HEK293 (cell line): ENCODE measurements around the gene SELENBP1.

Experiments
- BCL11A ChIP-seq: fragments of 450-650 bp; formaldehyde crosslinking; IDR thresholded peaks from 2 replicates; pipeline ENCODE4 v1.5.1; 2016; ENCODE audit warnings: low read depth, missing biosample characterization, missing genetic modification characterization
- ELK4 ChIP-seq: IDR thresholded peaks from 2 replicates; pipeline ENCODE4 v1.6.1; 2011; ENCODE audit warnings: mild to moderate bottlenecking, low read depth, low read length, borderline replicate concordance
- GLI2 ChIP-seq: fragments of 450-650 bp; formaldehyde crosslinking; IDR thresholded peaks from 2 replicates; pipeline ENCODE4; 2017; ENCODE audit warnings: missing biosample characterization, missing genetic modification characterization, low read depth, borderline replicate concordance
- HOXA7 ChIP-seq: sonication (generic); formaldehyde crosslinking; IDR thresholded peaks from 2 replicates; pipeline ENCODE4 v1.8.1; 2022; ENCODE audit warnings: missing genetic modification reagents, borderline replicate concordance
- KLF10 ChIP-seq: fragments of 450-650 bp; IDR thresholded peaks from 2 replicates; pipeline ENCODE4 v1.5.1; 2018; ENCODE audit warnings: missing biosample characterization, mild to moderate bottlenecking, missing genetic modification characterization
- MZF1 ChIP-seq: fragments of 450-650 bp; formaldehyde crosslinking; IDR thresholded peaks from 2 replicates; pipeline ENCODE4 v1.5.1; 2017; ENCODE audit warnings: missing biosample characterization, missing genetic modification characterization, borderline replicate concordance
- PRDM1 ChIP-seq: fragments of 450-650 bp; formaldehyde crosslinking; IDR thresholded peaks from 2 replicates; pipeline ENCODE4; 2016; ENCODE audit warnings: missing biosample characterization, missing genetic modification characterization
- REPIN1 ChIP-seq: fragments of 450-650 bp; formaldehyde crosslinking; IDR thresholded peaks from 2 replicates; pipeline ENCODE4 v1.5.1; 2017; ENCODE audit warnings: missing biosample characterization, missing genetic modification characterization, low read depth
- REST ChIP-seq: fragments of 450-650 bp; formaldehyde crosslinking; IDR thresholded peaks from 2 replicates; pipeline ENCODE4 v1.5.1; 2016; ENCODE audit warnings: missing biosample characterization, missing genetic modification characterization
- SALL2 ChIP-seq: fragments of 450-650 bp; formaldehyde crosslinking; IDR thresholded peaks from 2 replicates; pipeline ENCODE4 v1.5.0; 2017; ENCODE audit warnings: missing biosample characterization, mild to moderate bottlenecking, missing genetic modification characterization, borderline replicate concordance
- SCRT2 ChIP-seq: fragments of 450-650 bp; formaldehyde crosslinking; IDR thresholded peaks from 2 replicates; pipeline ENCODE4 v1.5.1; 2016; ENCODE audit warnings: missing biosample characterization, missing genetic modification characterization
- SP3 ChIP-seq: fragments of 450-650 bp; formaldehyde crosslinking; IDR thresholded peaks from 2 replicates; pipeline ENCODE4 v1.5.1; 2016; ENCODE audit warnings: missing biosample characterization, missing genetic modification characterization
- ZBTB10 ChIP-seq: fragments of 450-650 bp; formaldehyde crosslinking; IDR thresholded peaks from 2 replicates; pipeline ENCODE4 v1.5.1; 2016; ENCODE audit warnings: missing biosample characterization, missing genetic modification characterization
- ZBTB48 ChIP-seq: fragments of 450-650 bp; formaldehyde crosslinking; IDR thresholded peaks from 2 replicates; pipeline ENCODE4 v1.5.1; 2016; ENCODE audit warnings: missing biosample characterization, missing genetic modification characterization
- ZBTB8A ChIP-seq: fragments of 450-650 bp; formaldehyde crosslinking; IDR thresholded peaks from 2 replicates; pipeline ENCODE4 v1.5.1; 2016; ENCODE audit warnings: missing biosample characterization, missing genetic modification characterization
- ZEB2 ChIP-seq: fragments of 450-650 bp; formaldehyde crosslinking; IDR thresholded peaks from 2 replicates; pipeline ENCODE4 v1.5.1; 2016; ENCODE audit warnings: missing biosample characterization, missing genetic modification characterization
- ZFP37 ChIP-seq: fragments of 450-650 bp; formaldehyde crosslinking; IDR thresholded peaks from 2 replicates; pipeline ENCODE4 v1.5.1; 2016; ENCODE audit warnings: missing biosample characterization, missing genetic modification characterization
- ZFP69B ChIP-seq: fragments of 450-650 bp; formaldehyde crosslinking; IDR thresholded peaks from 2 replicates; pipeline ENCODE4 v1.5.1; 2016; ENCODE audit warnings: missing biosample characterization, missing genetic modification characterization
- ZNF174 ChIP-seq: fragments of 450-650 bp; formaldehyde crosslinking; IDR thresholded peaks from 2 replicates; pipeline ENCODE4 v1.5.0; 2017; ENCODE audit warnings: missing biosample characterization, mild to moderate bottlenecking, missing genetic modification characterization
- ZNF24 ChIP-seq: fragments of 450-650 bp; formaldehyde crosslinking; IDR thresholded peaks from 2 replicates; pipeline ENCODE4 v1.5.1; 2016; ENCODE audit warnings: missing biosample characterization, missing genetic modification characterization
- ZNF335 ChIP-seq: fragments of 450-650 bp; formaldehyde crosslinking; conservative IDR thresholded peaks from 2 replicates; pipeline ENCODE4 v1.5.1; 2016; ENCODE audit warnings: missing biosample characterization, missing genetic modification characterization
- ZNF341 ChIP-seq: fragments of 450-650 bp; formaldehyde crosslinking; IDR thresholded peaks from 2 replicates; pipeline ENCODE4; 2016; ENCODE audit warnings: low read depth, missing biosample characterization, missing genetic modification characterization
- ZNF366 ChIP-seq: fragments of 450-650 bp; formaldehyde crosslinking; conservative IDR thresholded peaks from 2 replicates; pipeline ENCODE4 v1.5.1; 2016; ENCODE audit warnings: missing biosample characterization, missing genetic modification characterization
- ZNF391 ChIP-seq: fragments of 450-650 bp; formaldehyde crosslinking; IDR thresholded peaks from 2 replicates; pipeline ENCODE4 v1.5.1; 2016; ENCODE audit warnings: low read depth, missing biosample characterization, missing genetic modification characterization, borderline replicate concordance
- ZNF488 ChIP-seq: fragments of 450-650 bp; formaldehyde crosslinking; IDR thresholded peaks from 2 replicates; pipeline ENCODE4 v1.5.1; 2016; ENCODE audit warnings: missing biosample characterization, missing genetic modification characterization
- ZNF561 ChIP-seq: fragments of 450-650 bp; IDR thresholded peaks from 2 replicates; pipeline ENCODE4 v1.5.1; 2018; ENCODE audit warnings: missing biosample characterization, missing genetic modification characterization, borderline replicate concordance
- ZNF629 ChIP-seq: fragments of 450-650 bp; formaldehyde crosslinking; IDR thresholded peaks from 2 replicates; pipeline ENCODE4 v1.5.1; 2017; ENCODE audit warnings: missing biosample characterization, missing genetic modification characterization
- ZNF707 ChIP-seq: fragments of 450-650 bp; formaldehyde crosslinking; IDR thresholded peaks from 2 replicates; pipeline ENCODE4 v1.5.1; 2016; ENCODE audit warnings: missing biosample characterization, missing genetic modification characterization
- ZNF747 ChIP-seq: fragments of 450-650 bp; formaldehyde crosslinking; IDR thresholded peaks from 2 replicates; pipeline ENCODE4 v1.5.1; 2016; ENCODE audit warnings: missing biosample characterization, missing genetic modification characterization
- TF ChIP-seq, protein P1 (sequence below): fragments of 450-650 bp; formaldehyde crosslinking; IDR thresholded peaks from 2 replicates; pipeline ENCODE4 v1.5.1; 2016; ENCODE audit warnings: missing biosample characterization, missing genetic modification characterization

The SELENBP1 gene

DNA sequence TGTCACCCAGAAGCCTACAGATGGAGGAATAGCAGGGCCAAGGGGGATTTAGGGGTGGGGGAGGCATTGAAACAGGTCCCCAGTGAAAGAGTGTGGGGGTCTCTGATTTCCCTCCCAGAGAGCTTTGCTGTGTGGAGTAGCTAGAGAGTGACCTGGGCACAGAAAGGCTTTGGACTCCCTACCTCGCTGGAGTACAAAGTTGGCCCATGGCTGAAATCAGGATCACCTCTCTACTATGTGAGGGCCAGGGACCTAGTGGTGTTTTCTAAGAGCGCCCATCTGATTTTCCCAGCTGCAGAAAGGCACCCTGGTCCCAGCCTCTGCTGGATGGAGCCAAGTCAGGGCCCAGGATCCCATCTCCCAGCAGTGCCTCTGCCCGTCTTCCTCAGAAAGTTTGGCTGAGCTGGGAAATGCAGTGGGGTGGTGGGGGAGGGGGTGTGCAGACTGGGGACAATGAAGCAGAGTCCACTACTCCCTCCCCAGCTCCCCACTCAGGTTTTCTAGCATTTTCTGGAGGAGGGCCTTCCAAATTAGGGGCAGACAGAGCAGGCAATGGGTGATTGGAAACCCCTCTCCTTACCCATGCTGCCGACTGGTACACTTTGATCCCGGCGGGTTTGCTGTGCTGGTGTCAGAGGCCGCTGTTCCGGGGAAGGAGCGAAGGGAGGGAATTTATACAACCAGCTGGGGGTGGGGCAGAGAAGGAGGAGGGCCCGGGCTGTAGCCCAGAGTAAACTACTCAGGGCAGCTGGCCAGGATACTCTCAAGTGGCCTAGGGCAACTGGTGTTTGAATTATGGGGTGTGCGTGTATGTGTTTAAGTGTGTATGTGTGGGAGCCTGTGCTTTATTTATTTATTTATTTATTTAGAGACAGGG lies at the start of gene SELENBP1 (continued):
- TF ChIP-seq ZBTB10: 0 out of 2 replicates have a peak, but pooled peaks have one; percentile 27
- TF ChIP-seq ZNF488 (tag by site-specific recombination): no peak
- no peak for TF ChIP-seq ZNF707 (tag by site-specific recombination)
- peak; percentile 72 for TF ChIP-seq SP3
- TF ChIP-seq ZNF366: peak; percentile 72
- TF ChIP-seq, protein P1, sequence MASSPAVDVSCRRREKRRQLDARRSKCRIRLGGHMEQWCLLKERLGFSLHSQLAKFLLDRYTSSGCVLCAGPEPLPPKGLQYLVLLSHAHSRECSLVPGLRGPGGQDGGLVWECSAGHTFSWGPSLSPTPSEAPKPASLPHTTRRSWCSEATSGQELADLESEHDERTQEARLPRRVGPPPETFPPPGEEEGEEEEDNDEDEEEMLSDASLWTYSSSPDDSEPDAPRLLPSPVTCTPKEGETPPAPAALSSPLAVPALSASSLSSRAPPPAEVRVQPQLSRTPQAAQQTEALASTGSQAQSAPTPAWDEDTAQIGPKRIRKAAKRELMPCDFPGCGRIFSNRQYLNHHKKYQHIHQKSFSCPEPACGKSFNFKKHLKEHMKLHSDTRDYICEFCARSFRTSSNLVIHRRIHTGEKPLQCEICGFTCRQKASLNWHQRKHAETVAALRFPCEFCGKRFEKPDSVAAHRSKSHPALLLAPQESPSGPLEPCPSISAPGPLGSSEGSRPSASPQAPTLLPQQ (tag by site-specific recombination): peak; percentile 59; the same call in 1 of the 2 replicates
- TF ChIP-seq ZFP69B (tag by site-specific recombination): peak; percentile 67; the same call in 1 of the 2 replicates
- TF ChIP-seq ZFP37: peak; percentile 46; the same call in 1 of the 2 replicates
- TF ChIP-seq REST (tag by site-specific recombination): no peak
- peak; percentile 100 for TF ChIP-seq ZNF341 (tag by site-specific recombination)
- TF ChIP-seq SCRT2 (tag by site-specific recombination): peak; percentile 96
- TF ChIP-seq ELK4: no peak
- peak; percentile 78; the same call in 1 of the 2 replicates for TF ChIP-seq BCL11A
- peak; percentile 70; the same call in 1 of the 2 replicates for TF ChIP-seq KLF10 (tag by site-specific recombination)
- no peak for TF ChIP-seq SALL2 (tag by site-specific recombination)
- TF ChIP-seq ZNF391: peak; percentile 13; the same call in 1 of the 2 replicates
- peak; percentile 37; the same call in 1 of the 2 replicates for TF ChIP-seq ZBTB48 (tag by site-specific recombination)
- TF ChIP-seq ZNF561 (tag by site-specific recombination): peak; percentile 89
- no peak for TF ChIP-seq REPIN1 (tag by site-specific recombination)
- no peak for TF ChIP-seq ZNF174 (tag by site-specific recombination)
- peak; percentile 61; the same call in 1 of the 2 replicates for TF ChIP-seq ZEB2 (tag by site-specific recombination)
- TF ChIP-seq ZNF747: no peak
- peak; percentile 63 for TF ChIP-seq ZNF629
- TF ChIP-seq PRDM1 (tag by site-specific recombination): no peak
- 0 out of 2 replicates have a peak, but pooled peaks have one; percentile 5 for TF ChIP-seq ZNF24 (tag by site-specific recombination)
- TF ChIP-seq ZNF335 (tag by site-specific recombination): peak; percentile 72
- peak; percentile 57 for TF ChIP-seq ZBTB8A (tag by site-specific recombination)
- TF ChIP-seq GLI2 (tag by site-specific recombination): no peak
- no peak for TF ChIP-seq HOXA7 (CRISPR knock-in tag)
- TF ChIP-seq MZF1 (tag by site-specific recombination): peak; percentile 59; the same call in 1 of the 2 replicates
